22Rv1 (cell line): ENCODE measurements around the gene ENOSF1.

Experiments
- CTCF ChIP-seq: fragments of 450-650 bp; IDR thresholded peaks from 2 replicates; pipeline ENCODE4 v1.5.1; 2017; ENCODE audit warnings: mild to moderate bottlenecking
- ZFX ChIP-seq: fragments of 450-650 bp; IDR thresholded peaks from 2 replicates; pipeline ENCODE4 v1.6.1; 2017; ENCODE audit warnings: antibody characterized with exemption, borderline replicate concordance

DNA sequence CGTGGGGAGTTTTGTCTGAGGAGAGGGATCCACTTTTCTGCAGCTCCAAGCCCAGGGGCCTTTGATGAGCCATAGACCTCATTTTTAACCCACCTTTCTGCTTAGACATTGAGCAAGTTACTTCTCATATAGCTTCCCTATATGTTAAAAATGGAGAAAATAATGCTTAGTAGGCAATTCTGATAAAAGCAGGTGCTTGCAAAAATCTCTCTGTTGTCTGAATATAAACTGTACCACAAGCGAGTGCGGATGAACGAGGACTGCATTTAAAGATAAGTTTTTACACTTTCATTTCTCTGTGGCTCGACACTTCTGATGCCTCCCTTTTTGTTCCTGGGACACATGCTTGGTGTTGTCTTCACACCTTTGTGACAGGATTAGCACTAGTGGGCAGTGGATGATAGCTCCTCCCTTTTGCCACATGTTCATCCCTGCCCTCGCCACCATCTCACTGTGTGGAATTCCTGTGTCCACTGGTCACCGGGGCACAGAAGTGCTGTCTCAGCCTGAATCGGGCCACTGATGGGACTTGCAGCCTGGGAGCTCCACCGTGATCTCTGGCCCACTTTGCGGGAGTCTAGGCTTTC is 53.4 kb downstream of the ENOSF1 start:
- TF ChIP-seq CTCF (no peak), ZFX (no peak)
